ENCODE data around the gene ADCY6.
"Not testable (repeated sequence)": the region's sequence is repeated elsewhere in the genome, so short reads cannot be mapped to it uniquely, and the experiment has no call there.

The ADCY6 gene

GRCh38 chr12:48764521-48764920 is 24.4 kb downstream of the ADCY6 start:
- in situ Hi-C loops (cut with HindIII; ENCODE audit: low sequenced_read_pairs), result no loop called here

- in situ Hi-C loops (cut with HindIII; ENCODE audit: low sequenced_read_pairs), result no loop called here
Observed at GRCh38 chr12:48758737-48759136, 30.2 kb downstream of the ADCY6 start.

DNA sequence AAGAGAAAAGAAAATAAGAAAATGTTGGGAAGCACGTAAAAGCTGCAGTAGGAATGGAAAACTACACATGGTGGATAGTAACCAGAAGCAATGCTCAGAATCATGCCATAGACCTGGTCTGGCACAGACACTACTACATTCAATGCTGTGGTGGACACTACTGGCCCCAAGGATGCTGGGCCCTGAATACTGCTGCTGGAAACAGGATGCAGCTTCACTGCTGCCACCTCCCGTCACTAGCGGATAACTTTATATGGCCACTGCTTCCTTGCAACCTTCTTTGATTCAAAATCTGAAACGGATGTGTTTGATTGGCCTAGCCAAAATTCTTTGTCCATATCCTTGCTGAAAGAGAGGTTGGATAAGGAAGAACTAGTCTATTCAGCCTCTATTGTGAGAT is 30.7 kb downstream of the ADCY6 start:
- in situ Hi-C loops (cut with HindIII; ENCODE audit: low sequenced_read_pairs), result no loop called here

GRCh38 chr12:48750769-48751356 is 38.0 kb downstream of the ADCY6 start:
- in situ Hi-C loops (cut with HindIII; ENCODE audit: low sequenced_read_pairs), result loop anchor here (5.0 kb wide), 1 partner anchor 41 kb away; no protein-coding TSS in a partner anchor

DNA sequence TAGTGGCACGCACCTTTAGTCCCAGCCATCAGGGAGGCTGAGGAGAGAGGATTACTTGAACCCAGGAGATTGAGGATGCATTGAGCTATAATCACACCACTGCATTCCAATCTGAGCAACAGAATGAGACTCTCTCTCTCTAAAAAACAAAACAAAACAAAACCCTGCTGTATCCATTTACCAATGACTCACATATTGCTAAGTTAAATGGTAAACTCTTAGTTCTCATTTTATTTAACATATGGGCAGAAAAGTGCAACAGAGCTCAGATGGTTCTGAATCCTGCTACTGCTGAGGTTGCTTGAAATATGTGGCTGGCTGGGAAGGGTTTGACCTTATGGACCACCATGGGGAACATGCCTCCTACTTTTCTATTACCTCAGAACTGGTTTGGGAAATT is 38.7 kb downstream of the ADCY6 start:
- in situ Hi-C loops (cut with HindIII; ENCODE audit: low sequenced_read_pairs), result loop anchor here (5.0 kb wide), 1 partner anchor 42 kb away; no protein-coding TSS in a partner anchor

GRCh38 chr12:48744251-48745008 is 44.5 kb downstream of the ADCY6 start:
- in situ Hi-C loops (cut with HindIII; ENCODE audit: low sequenced_read_pairs), result no loop called here

DNA sequence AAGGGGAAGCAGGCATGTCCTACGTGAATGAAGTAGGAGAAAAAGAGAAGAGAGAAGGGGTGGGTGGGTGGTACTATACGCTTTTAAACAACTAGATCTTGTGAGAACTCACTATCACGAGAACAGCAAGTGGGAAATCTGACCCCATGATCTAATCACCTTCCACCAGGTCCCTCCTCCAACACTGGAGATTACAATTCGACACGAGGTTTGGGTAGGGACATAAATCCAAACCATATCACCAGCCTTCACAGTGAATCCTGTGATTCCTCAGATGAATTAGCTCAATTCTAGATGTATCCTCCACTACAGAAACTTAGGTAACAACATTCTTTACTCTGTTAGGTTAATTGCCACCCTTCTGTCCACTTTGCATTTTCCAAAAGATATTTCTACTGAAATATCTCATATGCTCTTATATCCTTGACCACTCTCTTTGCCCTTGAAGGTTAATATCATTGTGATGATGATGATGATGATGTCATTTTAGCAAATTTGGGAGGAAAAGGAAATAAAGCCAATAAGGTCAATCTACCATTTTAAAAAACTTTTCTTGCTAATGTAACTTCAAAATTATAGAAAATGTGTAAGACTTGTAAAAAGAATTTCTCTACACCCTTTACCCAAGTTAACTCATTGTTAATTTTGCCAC is 49.1 kb downstream of the ADCY6 start:
- in situ Hi-C loops (cut with HindIII; ENCODE audit: low sequenced_read_pairs), result no loop called here

- in situ Hi-C loops (cut with HindIII; ENCODE audit: low sequenced_read_pairs), result no loop called here
Observed at GRCh38 chr12:48736456-48736855, 52.4 kb downstream of the ADCY6 start.

DNA sequence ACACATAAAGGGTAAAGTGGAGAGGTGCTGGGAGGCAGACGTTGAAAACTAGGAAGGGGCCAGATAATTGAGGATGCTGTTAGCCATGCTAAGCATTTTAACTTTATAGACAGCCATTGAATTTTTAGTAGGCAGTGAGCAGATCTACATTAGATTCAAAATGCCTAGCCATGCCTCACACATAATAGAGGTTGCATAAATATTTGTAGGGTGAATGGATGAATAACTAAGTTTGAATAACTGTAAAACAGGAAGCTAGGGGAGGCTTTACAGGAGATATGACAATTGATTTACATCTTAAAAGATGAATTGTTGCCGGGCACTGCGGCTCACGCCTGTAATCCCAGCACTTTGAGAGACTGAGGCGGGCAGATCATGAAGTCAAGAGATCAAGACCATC is 60.1 kb downstream of the ADCY6 start:
- in situ Hi-C loops (cut with HindIII; ENCODE audit: low sequenced_read_pairs), result no loop called here

DNA sequence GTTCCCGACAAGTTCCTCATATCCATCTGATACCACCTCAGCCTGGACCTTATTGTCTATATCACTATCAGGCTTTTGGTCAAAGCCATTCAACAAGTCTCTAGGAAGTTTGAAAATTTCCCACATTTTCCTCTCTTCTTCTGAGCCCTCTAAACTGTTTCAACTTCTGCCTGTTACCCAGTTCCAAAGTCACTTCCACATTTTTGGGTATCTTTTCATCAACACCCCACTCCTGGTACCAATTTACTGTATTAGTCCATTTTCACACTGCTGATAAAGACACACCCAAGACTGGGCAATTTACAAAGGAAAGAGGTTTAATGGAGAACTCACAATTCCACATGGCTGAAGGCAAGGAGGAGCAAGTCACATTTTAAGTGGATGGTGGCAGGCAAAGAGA is 68.2 kb downstream of the ADCY6 start:
- in situ Hi-C loops (cut with HindIII; ENCODE audit: low sequenced_read_pairs), result not testable (repeated sequence)

- in situ Hi-C loops (cut with HindIII; ENCODE audit: low sequenced_read_pairs), result not testable (repeated sequence)
Observed at GRCh38 chr12:48720171-48720570, 68.7 kb downstream of the ADCY6 start.

DNA sequence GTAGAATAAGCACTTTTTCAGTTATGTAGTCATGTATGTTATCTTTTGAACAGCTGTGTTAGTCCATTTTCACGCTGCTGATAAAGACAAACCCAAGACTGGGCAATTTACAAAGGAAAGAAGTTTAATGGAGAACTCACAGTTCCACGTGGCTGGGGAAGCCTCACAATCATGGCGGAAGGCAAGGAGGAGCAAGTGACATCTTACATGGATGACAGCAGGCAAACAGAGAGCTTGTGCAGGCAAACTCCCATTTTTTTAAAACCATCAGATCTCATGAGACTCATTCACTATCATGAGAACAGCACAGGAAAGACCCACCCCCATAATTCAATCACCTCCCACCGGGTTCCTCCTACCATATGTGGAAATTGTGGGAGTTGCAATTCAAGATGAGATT is 69.9 kb downstream of the ADCY6 start:
- in situ Hi-C loops (cut with HindIII; ENCODE audit: low sequenced_read_pairs), result not testable (repeated sequence)

- in situ Hi-C loops (cut with HindIII; ENCODE audit: low sequenced_read_pairs), result no loop called here
Observed at GRCh38 chr12:48717252-48717695, 71.6 kb downstream of the ADCY6 start.

DNA sequence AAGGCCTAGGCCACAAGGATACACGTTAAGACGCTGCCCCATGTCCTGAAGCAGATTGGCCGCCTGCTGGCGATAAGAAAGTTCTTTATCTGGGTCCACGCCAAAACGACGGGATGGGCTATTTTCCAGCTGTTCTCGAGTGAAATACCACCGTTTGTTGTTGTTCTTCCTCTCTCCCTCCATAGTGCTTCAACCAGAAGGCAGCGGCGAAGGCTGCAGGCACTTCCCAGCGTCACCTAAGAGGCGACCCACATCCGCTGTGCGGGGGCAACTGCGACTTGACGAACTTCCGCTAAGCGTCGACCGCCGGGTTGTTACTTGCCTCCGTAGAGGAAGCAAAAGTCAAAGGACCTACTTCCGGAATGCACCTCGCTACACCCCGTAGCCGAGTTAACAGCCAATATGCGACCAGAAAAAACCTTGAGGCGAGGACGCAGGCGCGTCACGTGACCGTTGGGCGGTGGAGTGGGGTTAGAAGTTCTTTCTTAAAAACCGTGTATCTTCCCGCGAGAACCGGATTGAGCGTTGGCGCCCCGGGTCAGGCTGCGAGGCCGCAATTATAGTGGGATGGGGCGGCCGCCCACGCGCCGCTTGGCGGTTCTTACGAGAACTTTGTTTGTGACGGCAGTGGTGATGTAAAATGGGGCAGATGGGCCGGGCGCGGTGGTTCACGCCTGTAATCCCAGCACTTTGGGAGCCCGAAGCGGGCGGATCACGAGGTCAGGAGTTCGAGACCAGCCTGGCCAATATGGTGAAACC is 72.2 kb downstream of the ADCY6 start, which contains the start of gene CCNT1:
TSS of gene CCNT1 (minus strand) at position 215 of the 759 bp plus-strand sequence. CDS start at position 183, 32 bp downstream.
- in situ Hi-C loops (cut with HindIII; ENCODE audit: low sequenced_read_pairs), result no loop called here

Measured in DLD1 (cell line).